ENCODE data around the gene IGF2BP2.

- no peak for TF ChIP-seq CTCF (IDR thresholded peaks at IDR 0.05)
- no peak for TF ChIP-seq POLR2A (IDR thresholded peaks at IDR 0.05)
- TF ChIP-seq EP300 (IDR thresholded peaks at IDR 0.05): no peak
Observed at GRCh38 chr3:185705498-185705897, 119.3 kb downstream of the IGF2BP2 start.
